MM.1S (cell line): Measurements from ENCODE around the gene NDUFS8.

Source experiments
- DNase-seq: peaks from one replicate; pipeline ENCODE4 v3.0.0-alpha.2; 2015
- H2AFZ ChIP-seq: fragments of 300-600 bp; sonication (generic); 2 replicates; pipeline ENCODE4 v1.6.0; 2016; ENCODE audit warnings: antibody characterized with exemption, low read length
- H3F3A ChIP-seq: fragments of 300-600 bp; sonication (generic); 2 replicates; pipeline ENCODE4 v1.6.1; 2016; ENCODE audit warnings: mild to moderate bottlenecking, antibody characterized with exemption, low read length, moderate library complexity, mixed read lengths; ENCODE audit not compliant: insufficient read depth
- H3K27ac ChIP-seq: fragments of 300-600 bp; sonication (generic); 2 replicates; pipeline ENCODE4 v1.5.1; 2016; ENCODE audit warnings: mild to moderate bottlenecking, low read length
- H3K27me3 ChIP-seq: fragments of 300-600 bp; sonication (generic); replicated peaks from 2 replicates; pipeline ENCODE4 v1.6.0; 2016; ENCODE audit warnings: low read length; ENCODE audit not compliant: insufficient read depth
- H3K36me3 ChIP-seq: fragments of 300-600 bp; sonication (generic); replicated peaks from 2 replicates; pipeline ENCODE4 v1.6.1; 2016; ENCODE audit warnings: mild to moderate bottlenecking, low read length, mixed read lengths; ENCODE audit not compliant: insufficient read depth
- H3K4me1 ChIP-seq: fragments of 300-600 bp; sonication (generic); 2 replicates; pipeline ENCODE4 v1.6.1; 2016; ENCODE audit warnings: low read length, mixed read lengths
- H3K4me2 ChIP-seq: fragments of 300-600 bp; sonication (generic); 2 replicates; pipeline ENCODE4 v1.6.0; 2016; ENCODE audit warnings: low read depth, low read length
- H3K4me3 ChIP-seq: fragments of 300-600 bp; sonication (generic); 2 replicates; pipeline ENCODE4 v1.5.1; 2016; ENCODE audit warnings: low read length, mixed read lengths
- H3K79me2 ChIP-seq: fragments of 300-600 bp; sonication (generic); 2 replicates; pipeline ENCODE4 v1.6.1; 2016; ENCODE audit warnings: mixed run types, low read length, mixed read lengths
- H3K9ac ChIP-seq: fragments of 300-600 bp; sonication (generic); 2 replicates; pipeline ENCODE4 v1.6.1; 2016; ENCODE audit warnings: low read length, mixed read lengths
- H3K9me2 ChIP-seq: fragments of 300-600 bp; sonication (generic); replicated peaks from 2 replicates; pipeline ENCODE4 v1.6.1; 2016; ENCODE audit warnings: mild to moderate bottlenecking, low read length, mixed read lengths; ENCODE audit not compliant: insufficient read depth
- H3K9me3 ChIP-seq: fragments of 300-600 bp; sonication (generic); replicated peaks from 2 replicates; pipeline ENCODE4 v1.6.1; 2016; ENCODE audit warnings: mild to moderate bottlenecking, low read length, mixed read lengths; ENCODE audit not compliant: insufficient read depth
- H4K20me1 ChIP-seq: fragments of 300-600 bp; sonication (generic); 2 replicates; pipeline ENCODE4 v1.6.1; 2016; ENCODE audit warnings: mild to moderate bottlenecking, low read length, moderate library complexity, mixed read lengths; ENCODE audit not compliant: insufficient read depth
- EZH2 ChIP-seq: fragments of 300-600 bp; sonication (generic); optimal IDR thresholded peaks from 2 replicates; pipeline ENCODE3; 2017; ENCODE audit warnings: low read depth, mild to moderate bottlenecking, antibody characterized with exemption, low read length, mixed read lengths
- EZH2phosphoT487 ChIP-seq: fragments of 300-600 bp; sonication (generic); IDR thresholded peaks from 2 replicates; pipeline ENCODE4 v1.6.1; 2018; ENCODE audit warnings: antibody characterized with exemption, low read length
- TF ChIP-seq, protein P1 (sequence below): fragments of 300-600 bp; sonication (generic); IDR thresholded peaks from 2 replicates; pipeline ENCODE4 v1.5.1; 2016; ENCODE audit warnings: antibody characterized with exemption, low read length, mixed read lengths

NDUFS8 gene

DNA sequence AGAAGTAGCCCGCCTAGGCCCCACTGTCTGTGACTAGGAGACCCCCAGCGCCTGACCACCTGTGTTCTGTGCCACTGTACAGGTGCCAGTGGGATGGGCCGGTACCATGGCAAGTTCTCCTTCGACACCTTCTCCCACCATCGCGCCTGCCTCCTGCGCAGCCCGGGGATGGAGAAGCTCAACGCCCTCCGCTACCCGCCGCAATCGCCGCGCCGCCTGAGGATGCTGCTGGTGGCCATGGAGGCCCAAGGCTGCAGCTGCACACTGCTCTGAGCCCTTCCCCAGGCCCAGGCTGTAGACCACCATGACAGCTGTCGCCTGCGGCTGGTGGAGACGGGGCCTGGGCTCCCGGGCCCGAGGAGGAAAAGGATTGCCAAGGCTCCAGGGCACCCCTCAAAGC is 2.8 kb upstream of the NDUFS8 start:
- Histone ChIP-seq H3K9ac (no peak overlapping the region), H3K79me2 (peaks cover 38% of the 10 kb centered on the region), H4K20me1 (no peaks in the 10 kb centered on the region), H3K4me3 (no peak overlapping the region), H3K9me3 (no peaks in the 10 kb centered on the region), H3K27me3 (no peaks in the 10 kb centered on the region), H3K4me2 (no peak overlapping the region), H3K27ac (no peak overlapping the region), H3F3A (no peaks in the 10 kb centered on the region), H3K9me2 (no peaks in the 10 kb centered on the region), H3K4me1 (peaks cover 11% of the 10 kb centered on the region), H3K36me3 (no peaks in the 10 kb centered on the region), H2AFZ (no peak overlapping the region)
- DNase-seq: no peak
- TF ChIP-seq EZH2 (no peak), EZH2phosphoT487 (no peak)
- TF ChIP-seq, protein P1, sequence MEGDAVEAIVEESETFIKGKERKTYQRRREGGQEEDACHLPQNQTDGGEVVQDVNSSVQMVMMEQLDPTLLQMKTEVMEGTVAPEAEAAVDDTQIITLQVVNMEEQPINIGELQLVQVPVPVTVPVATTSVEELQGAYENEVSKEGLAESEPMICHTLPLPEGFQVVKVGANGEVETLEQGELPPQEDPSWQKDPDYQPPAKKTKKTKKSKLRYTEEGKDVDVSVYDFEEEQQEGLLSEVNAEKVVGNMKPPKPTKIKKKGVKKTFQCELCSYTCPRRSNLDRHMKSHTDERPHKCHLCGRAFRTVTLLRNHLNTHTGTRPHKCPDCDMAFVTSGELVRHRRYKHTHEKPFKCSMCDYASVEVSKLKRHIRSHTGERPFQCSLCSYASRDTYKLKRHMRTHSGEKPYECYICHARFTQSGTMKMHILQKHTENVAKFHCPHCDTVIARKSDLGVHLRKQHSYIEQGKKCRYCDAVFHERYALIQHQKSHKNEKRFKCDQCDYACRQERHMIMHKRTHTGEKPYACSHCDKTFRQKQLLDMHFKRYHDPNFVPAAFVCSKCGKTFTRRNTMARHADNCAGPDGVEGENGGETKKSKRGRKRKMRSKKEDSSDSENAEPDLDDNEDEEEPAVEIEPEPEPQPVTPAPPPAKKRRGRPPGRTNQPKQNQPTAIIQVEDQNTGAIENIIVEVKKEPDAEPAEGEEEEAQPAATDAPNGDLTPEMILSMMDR: no peak

DNA sequence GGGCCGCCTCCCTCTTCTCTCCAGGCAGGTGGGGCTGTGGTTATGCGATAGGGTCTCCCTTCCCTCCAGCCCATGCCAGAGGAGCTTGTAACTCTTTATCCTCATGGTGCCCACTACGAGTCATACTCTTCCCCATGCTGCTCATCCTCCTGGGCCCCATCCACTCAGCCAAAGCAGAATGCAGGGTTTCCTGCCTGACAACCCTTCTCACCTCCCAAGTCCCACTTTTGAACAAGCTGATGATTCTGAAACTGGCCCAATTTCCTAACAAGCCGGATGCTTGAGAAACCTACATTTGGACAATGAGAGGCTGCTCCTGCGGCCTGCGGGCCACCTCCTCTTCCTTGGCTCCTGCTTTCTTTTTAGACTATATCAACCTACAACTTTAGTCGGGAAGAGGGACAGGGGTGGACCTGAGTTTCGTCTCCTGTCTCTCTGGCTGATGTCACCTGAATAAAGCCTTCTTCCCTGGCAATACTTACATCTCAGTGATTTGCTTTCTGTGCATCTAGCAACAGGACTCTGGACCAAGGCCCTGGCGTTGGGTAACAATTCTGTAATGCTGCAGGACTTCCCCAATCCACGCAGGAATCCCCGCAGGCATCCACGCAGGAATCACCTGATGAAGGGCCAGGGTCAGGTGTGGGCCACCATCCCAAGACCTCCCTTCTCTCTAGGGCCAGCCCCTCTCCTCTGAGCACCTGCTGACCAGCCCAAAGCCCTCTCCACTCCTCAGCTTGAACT is 1.5 kb upstream of the NDUFS8 start:
- Histone ChIP-seq H3K27me3 (no peaks in the 10 kb centered on the region), H3K4me3 (peak overlapping the region; percentile 83), H3K4me1 (peaks cover 11% of the 10 kb centered on the region), H3K9ac (no peak overlapping the region; the same call in 1 of the 2 replicates), H3K9me3 (no peaks in the 10 kb centered on the region), H3K4me2 (peak overlapping the region; percentile 87), H2AFZ (no peak overlapping the region), H4K20me1 (no peaks in the 10 kb centered on the region), H3K27ac (no peak overlapping the region), H3F3A (no peaks in the 10 kb centered on the region), H3K79me2 (peaks cover 50% of the 10 kb centered on the region), H3K9me2 (no peaks in the 10 kb centered on the region), H3K36me3 (0 out of 2 replicates have a peak, but pooled peaks cover 2% of the 10 kb centered on the region)
- TF ChIP-seq, protein P1: no peak
- no peak for TF ChIP-seq EZH2
- no peak for TF ChIP-seq EZH2phosphoT487
- DNase-seq: no peak

DNA sequence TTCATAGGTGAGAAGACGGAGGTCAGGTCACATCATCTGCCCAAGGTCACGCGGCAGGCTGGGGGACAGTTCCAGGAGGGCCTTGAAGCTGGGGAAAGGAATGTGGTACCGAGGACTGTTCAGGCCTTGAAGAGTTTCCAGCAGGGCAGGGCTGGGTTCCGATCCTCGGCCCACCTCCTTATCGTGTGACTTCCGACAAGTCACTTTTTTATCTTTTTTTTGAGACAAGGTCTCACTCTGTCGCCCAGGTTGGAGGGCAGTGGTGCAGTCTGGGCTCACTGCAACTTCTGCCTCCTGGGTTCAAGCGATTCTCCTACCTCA is 623 bp downstream of the NDUFS8 start:
- Histone ChIP-seq H2AFZ (peak overlapping the region; percentile 51), H3K9me3 (no peaks in the 10 kb centered on the region), H3K79me2 (peaks cover 53% of the 10 kb centered on the region), H3K4me2 (peak overlapping the region; percentile 62), H3K4me3 (peak overlapping the region; percentile 83), H3K9me2 (no peaks in the 10 kb centered on the region), H3K36me3 (0 out of 2 replicates have a peak, but pooled peaks cover 2% of the 10 kb centered on the region), H3K4me1 (peaks cover 11% of the 10 kb centered on the region), H3F3A (no peaks in the 10 kb centered on the region; the same call in 1 of the 2 replicates), H3K9ac (peak overlapping the region; percentile 83), H3K27ac (peak overlapping the region; percentile 63; the same call in 1 of the 2 replicates), H3K27me3 (no peaks in the 10 kb centered on the region), H4K20me1 (no peaks in the 10 kb centered on the region)
- TF ChIP-seq, protein P1: no peak
- TF ChIP-seq EZH2 (no peak), EZH2phosphoT487 (no peak)
- DNase-seq: no peak
